ENCODE data around the gene QTRT2. TPM values are rescaled to one million over a fixed set of nuclear protein-coding genes. Genes with fewer than 3 reads are reported as not detected.

The QTRT2 gene
- total RNA-seq, 1 experiment from 2014 or later, result 51.6 TPM

DNA sequence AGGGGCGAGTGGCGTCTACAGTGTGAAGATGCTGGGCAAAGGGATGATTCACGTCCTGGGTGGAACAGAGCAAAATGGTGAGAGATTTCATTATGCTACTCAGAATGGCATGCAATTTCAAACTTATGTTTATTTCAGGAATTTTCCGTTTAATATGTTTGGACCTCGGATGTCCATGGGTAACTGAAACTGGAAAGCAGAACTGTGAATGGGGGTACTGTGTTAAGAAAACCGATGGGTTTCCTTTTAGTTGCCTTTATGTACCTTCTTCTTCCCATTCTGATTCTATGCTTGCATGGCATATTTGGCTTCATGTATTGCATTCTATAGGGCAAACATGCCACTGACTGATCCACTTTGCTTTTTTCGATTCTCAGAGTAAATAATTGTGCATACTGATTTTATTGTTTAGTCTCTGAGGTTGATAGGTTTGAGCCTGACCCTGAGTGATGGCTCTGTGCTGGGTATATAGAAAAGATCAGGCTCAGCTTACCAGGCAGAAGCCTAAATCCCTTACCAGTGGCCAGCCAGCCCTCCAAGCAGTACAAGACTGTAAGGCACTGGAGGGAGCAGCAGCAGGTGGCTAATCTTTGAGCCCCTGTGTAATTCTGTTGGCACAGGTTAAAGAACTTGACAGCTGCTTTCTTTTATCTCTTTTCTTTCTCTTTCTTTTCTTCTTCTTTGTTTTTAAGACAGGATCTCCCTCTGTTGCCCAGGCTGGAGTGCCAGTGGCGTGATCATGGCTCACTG lies 4.5 kb downstream of the QTRT2 start:
- CTCF ChIA-PET, result no interaction called here
- POLR2A ChIA-PET, result no interaction called here
- H3K27ac ChIP-seq (ENCODE audit: low read length), result no peak overlapping the region
- no peak for DNase-seq (ENCODE audit: low read depth, low spot score)
- no peak for TF ChIP-seq TCF7L2 (IDR thresholded peaks at IDR 0.05; ENCODE audit: low read depth, low read length)
- TF ChIP-seq, protein P1, sequence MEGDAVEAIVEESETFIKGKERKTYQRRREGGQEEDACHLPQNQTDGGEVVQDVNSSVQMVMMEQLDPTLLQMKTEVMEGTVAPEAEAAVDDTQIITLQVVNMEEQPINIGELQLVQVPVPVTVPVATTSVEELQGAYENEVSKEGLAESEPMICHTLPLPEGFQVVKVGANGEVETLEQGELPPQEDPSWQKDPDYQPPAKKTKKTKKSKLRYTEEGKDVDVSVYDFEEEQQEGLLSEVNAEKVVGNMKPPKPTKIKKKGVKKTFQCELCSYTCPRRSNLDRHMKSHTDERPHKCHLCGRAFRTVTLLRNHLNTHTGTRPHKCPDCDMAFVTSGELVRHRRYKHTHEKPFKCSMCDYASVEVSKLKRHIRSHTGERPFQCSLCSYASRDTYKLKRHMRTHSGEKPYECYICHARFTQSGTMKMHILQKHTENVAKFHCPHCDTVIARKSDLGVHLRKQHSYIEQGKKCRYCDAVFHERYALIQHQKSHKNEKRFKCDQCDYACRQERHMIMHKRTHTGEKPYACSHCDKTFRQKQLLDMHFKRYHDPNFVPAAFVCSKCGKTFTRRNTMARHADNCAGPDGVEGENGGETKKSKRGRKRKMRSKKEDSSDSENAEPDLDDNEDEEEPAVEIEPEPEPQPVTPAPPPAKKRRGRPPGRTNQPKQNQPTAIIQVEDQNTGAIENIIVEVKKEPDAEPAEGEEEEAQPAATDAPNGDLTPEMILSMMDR (IDR thresholded peaks at IDR 0.05), result no peak
- TF ChIP-seq POLR2AphosphoS5 (IDR thresholded peaks at IDR 0.05; ENCODE audit: low read depth, low read length), result no peak
- no peak for TF ChIP-seq SIN3A (IDR thresholded peaks at IDR 0.05; ENCODE audit: borderline replicate concordance, insufficient read depth, low read depth, low read length)
- TF ChIP-seq, protein P2, sequence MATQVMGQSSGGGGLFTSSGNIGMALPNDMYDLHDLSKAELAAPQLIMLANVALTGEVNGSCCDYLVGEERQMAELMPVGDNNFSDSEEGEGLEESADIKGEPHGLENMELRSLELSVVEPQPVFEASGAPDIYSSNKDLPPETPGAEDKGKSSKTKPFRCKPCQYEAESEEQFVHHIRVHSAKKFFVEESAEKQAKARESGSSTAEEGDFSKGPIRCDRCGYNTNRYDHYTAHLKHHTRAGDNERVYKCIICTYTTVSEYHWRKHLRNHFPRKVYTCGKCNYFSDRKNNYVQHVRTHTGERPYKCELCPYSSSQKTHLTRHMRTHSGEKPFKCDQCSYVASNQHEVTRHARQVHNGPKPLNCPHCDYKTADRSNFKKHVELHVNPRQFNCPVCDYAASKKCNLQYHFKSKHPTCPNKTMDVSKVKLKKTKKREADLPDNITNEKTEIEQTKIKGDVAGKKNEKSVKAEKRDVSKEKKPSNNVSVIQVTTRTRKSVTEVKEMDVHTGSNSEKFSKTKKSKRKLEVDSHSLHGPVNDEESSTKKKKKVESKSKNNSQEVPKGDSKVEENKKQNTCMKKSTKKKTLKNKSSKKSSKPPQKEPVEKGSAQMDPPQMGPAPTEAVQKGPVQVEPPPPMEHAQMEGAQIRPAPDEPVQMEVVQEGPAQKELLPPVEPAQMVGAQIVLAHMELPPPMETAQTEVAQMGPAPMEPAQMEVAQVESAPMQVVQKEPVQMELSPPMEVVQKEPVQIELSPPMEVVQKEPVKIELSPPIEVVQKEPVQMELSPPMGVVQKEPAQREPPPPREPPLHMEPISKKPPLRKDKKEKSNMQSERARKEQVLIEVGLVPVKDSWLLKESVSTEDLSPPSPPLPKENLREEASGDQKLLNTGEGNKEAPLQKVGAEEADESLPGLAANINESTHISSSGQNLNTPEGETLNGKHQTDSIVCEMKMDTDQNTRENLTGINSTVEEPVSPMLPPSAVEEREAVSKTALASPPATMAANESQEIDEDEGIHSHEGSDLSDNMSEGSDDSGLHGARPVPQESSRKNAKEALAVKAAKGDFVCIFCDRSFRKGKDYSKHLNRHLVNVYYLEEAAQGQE (IDR thresholded peaks at IDR 0.05; ENCODE audit: insufficient read depth in 1 of 2, low read depth in 2 of 2, low read length in 1 of 2), result no peak
- no peaks in the 10 kb centered on the region for H3K9me3 ChIP-seq (ENCODE audit: control insufficient read depth, insufficient read depth, low read depth, low read length)
- ATAC-seq, result no peak
- in situ Hi-C loops (cut with HindIII; ENCODE audit: low pct_unique_long_range_greater_than_20kb, low sequenced_read_pairs), result no loop called here
- peaks cover 10% of the 10 kb centered on the region for H3K4me1 ChIP-seq (ENCODE audit: control insufficient read depth, insufficient read depth, low read length)
- H3K36me3 ChIP-seq (ENCODE audit: control insufficient read depth, insufficient read depth, low read length), result peaks cover 10% of the 10 kb centered on the region
- BruUV-seq (replicated peaks), result no TSS peak
- H3K4me3 ChIP-seq (ENCODE audit: low read depth in 2 of 2, low read length in 2 of 2), result no peak overlapping the region
- H3K27me3 ChIP-seq (ENCODE audit: control insufficient read depth, insufficient read depth, low read length), result no peaks in the 10 kb centered on the region
- intact Hi-C loops (cut with micrococcal nuclease; ENCODE audit: unreplicated experiment), result no loop called here

DNA sequence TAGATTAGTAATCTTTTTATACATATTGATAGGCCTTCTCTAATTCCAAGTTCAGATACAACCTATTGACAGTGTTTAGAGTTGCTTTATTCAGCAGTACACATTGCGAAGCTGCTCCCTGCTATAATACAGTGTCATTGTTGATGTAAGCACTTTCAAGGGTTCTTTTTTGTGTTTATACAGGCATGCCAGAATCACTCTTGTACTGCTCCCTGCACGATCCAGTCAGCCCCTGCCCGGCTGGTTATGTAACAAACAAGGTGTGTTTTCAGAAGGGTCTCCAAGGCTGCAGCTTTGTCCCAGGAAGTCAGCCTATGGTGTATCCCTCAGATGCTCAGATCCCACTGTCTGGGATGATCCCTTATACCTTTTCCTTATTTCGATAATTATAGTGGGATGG lies 11.3 kb downstream of the QTRT2 start:
- Histone ChIP-seq H3K4me1 (ENCODE audit: control insufficient read depth, insufficient read depth, low read length) (no peaks in the 10 kb centered on the region), H3K4me3 (ENCODE audit: low read depth in 2 of 2, low read length in 2 of 2) (no peak overlapping the region), H3K27ac (ENCODE audit: low read length) (no peak overlapping the region), H3K9me3 (ENCODE audit: control insufficient read depth, insufficient read depth, low read depth, low read length) (no peaks in the 10 kb centered on the region), H3K27me3 (ENCODE audit: control insufficient read depth, insufficient read depth, low read length) (no peaks in the 10 kb centered on the region), H3K36me3 (ENCODE audit: control insufficient read depth, insufficient read depth, low read length) (peaks cover 28% of the 10 kb centered on the region)
- TF ChIP-seq TCF7L2 (IDR thresholded peaks at IDR 0.05; ENCODE audit: low read depth, low read length) (no peak), POLR2AphosphoS5 (IDR thresholded peaks at IDR 0.05; ENCODE audit: low read depth, low read length) (no peak), SIN3A (IDR thresholded peaks at IDR 0.05; ENCODE audit: borderline replicate concordance, insufficient read depth, low read depth, low read length) (no peak)
- TF ChIP-seq, protein P2 (IDR thresholded peaks at IDR 0.05; ENCODE audit: insufficient read depth in 1 of 2, low read depth in 2 of 2, low read length in 1 of 2), result no peak
- TF ChIP-seq, protein P1 (IDR thresholded peaks at IDR 0.05), result no peak
- no peak for DNase-seq (ENCODE audit: low read depth, low spot score)
- no TSS peak for BruUV-seq (replicated peaks)
- ATAC-seq, result no peak
- intact Hi-C loops (cut with micrococcal nuclease; ENCODE audit: unreplicated experiment) (no loop called here), in situ Hi-C loops (cut with HindIII; ENCODE audit: low pct_unique_long_range_greater_than_20kb, low sequenced_read_pairs) (no loop called here)
- ChIA-PET POLR2A (no interaction called here), CTCF (no interaction called here)

Data from Panc1 (cell line).